Liver (tissue), 9 donors: ENCODE data around the gene PCDH9. TPM values are rescaled to one million over a fixed set of nuclear protein-coding genes. Genes with fewer than 3 reads are reported as not detected.

Source experiments
- DNase-seq: peaks from one replicate; pipeline ENCODE4 v3.0.0-alpha.2; 2017; ENCODE audit warnings: low spot score
- H3K27ac ChIP-seq, 2 donors: one replicate each; pipeline ENCODE4 v1.7.0; 2013; ENCODE audit warnings: inconsistent platforms in 2 of 2, low read length in 2 of 2, control low read depth in 1 of 2, low read depth in 1 of 2, mild to moderate bottlenecking in 1 of 2
- H3K27me3 ChIP-seq, 4 donors: one replicate each; pipeline versions ENCODE4 v1.6.1 to v1.7.0; 2013; ENCODE audit warnings: low read length in 3 of 4, inconsistent platforms in 1 of 4, mild to moderate bottlenecking in 1 of 4, moderate library complexity in 1 of 4; ENCODE audit not compliant: control insufficient read depth in 4 of 4, insufficient read depth in 4 of 4
- H3K36me3 ChIP-seq, 4 donors: one replicate each; pipeline versions ENCODE4 v1.6.1 to v1.7.0; 2013; ENCODE audit warnings: low read length in 3 of 4, mild to moderate bottlenecking in 3 of 4, low read depth in 1 of 4, moderate library complexity in 1 of 4; ENCODE audit not compliant: control insufficient read depth in 4 of 4, insufficient read depth in 3 of 4
- H3K4me1 ChIP-seq, 4 donors: one replicate each; pipeline versions ENCODE4 v1.6.1 to v1.7.0; 2013; ENCODE audit warnings: low read length in 3 of 4, mild to moderate bottlenecking in 3 of 4, moderate library complexity in 1 of 4; ENCODE audit not compliant: control insufficient read depth in 4 of 4, insufficient read depth in 4 of 4
- H3K4me3 ChIP-seq, 3 donors: one replicate each; pipeline versions ENCODE4 v1.6.1 to v1.7.0; 2013; ENCODE audit warnings: low read length in 3 of 3, control low read depth in 1 of 3, low read depth in 1 of 3, mild to moderate bottlenecking in 1 of 3
- H3K9ac ChIP-seq, 2 donors: one replicate each; pipeline ENCODE4 v1.7.0; 2013; ENCODE audit warnings: low read length in 2 of 2, mild to moderate bottlenecking in 2 of 2, moderate library complexity in 2 of 2, control low read depth in 1 of 2, low read depth in 1 of 2
- H3K9me3 ChIP-seq, 4 donors: one replicate each; pipeline versions ENCODE4 v1.6.1 to v1.7.0; 2013; ENCODE audit warnings: low read length in 3 of 4; ENCODE audit not compliant: control insufficient read depth in 4 of 4
- ATF3 ChIP-seq: IDR thresholded peaks from 2 replicates; pipeline ENCODE4 v1.6.1; 2016; ENCODE audit warnings: antibody characterized with exemption
- CTCF ChIP-seq: fragments of 150-350 bp; IDR thresholded peaks from 2 replicates; pipeline ENCODE4 v1.5.1; 2017; ENCODE audit warnings: improper control_type of control experiment, low read depth, low read length; ENCODE audit not compliant: missing input control
- EGR1 ChIP-seq, 2 donors: IDR thresholded peaks; 2 replicates each; pipeline ENCODE4 v1.6.1; 2016 to 2018; ENCODE audit warnings: antibody characterized with exemption in 2 of 2, low read depth in 2 of 2
- FOXA1 ChIP-seq: IDR thresholded peaks from 2 replicates; pipeline ENCODE4 v1.6.1; 2016; ENCODE audit warnings: antibody characterized with exemption
- FOXA2 ChIP-seq: IDR thresholded peaks from 2 replicates; pipeline ENCODE4 v1.6.1; 2016; ENCODE audit warnings: antibody characterized with exemption
- HNF4A ChIP-seq, 2 donors: conservative IDR thresholded peaks; 2 replicates each; pipeline ENCODE4 v1.6.1; 2016; ENCODE audit warnings: antibody characterized with exemption in 2 of 2, mild to moderate bottlenecking in 2 of 2
- HNF4G ChIP-seq: IDR thresholded peaks from 2 replicates; pipeline ENCODE4 v1.6.1; 2016; ENCODE audit warnings: antibody characterized with exemption
- JUND ChIP-seq, 2 donors: IDR thresholded peaks; 2 replicates each; pipeline ENCODE4 v1.6.1; 2016; ENCODE audit warnings: antibody characterized with exemption in 2 of 2
- NR2F2 ChIP-seq: IDR thresholded peaks from 2 replicates; pipeline ENCODE4 v1.6.1; 2016; ENCODE audit warnings: antibody characterized with exemption
- RXRA ChIP-seq, 2 donors: IDR thresholded peaks; 2 replicates each; pipeline ENCODE4 v1.6.1; 2017 to 2018; ENCODE audit warnings: antibody characterized with exemption in 2 of 2, mild to moderate bottlenecking in 1 of 2
- TAF1 ChIP-seq: conservative IDR thresholded peaks from 2 replicates; pipeline ENCODE4 v1.6.1; 2016; ENCODE audit warnings: antibody characterized with exemption, mild to moderate bottlenecking
- YY1 ChIP-seq: IDR thresholded peaks from 2 replicates; pipeline ENCODE4 v1.6.1; 2016; ENCODE audit warnings: antibody characterized with exemption, mild to moderate bottlenecking
- WGBS: extraction: QIAGEN DNeasy Blood & Tissue Kit; methylation state at CpG from one replicate; pipeline ENCODE4 v1.1.7; 2013; 5-methylcytosine and 5-hydroxymethylcytosine counted together
- polyA plus RNA-seq, 2 donors: library from polyadenylated mRNA; stranded (reverse) in 1 of 2; unstranded in 1 of 2; fragments of 200-250 nt in 1 of 2; fragments of >200 nt in 1 of 2; fragmentation: Nextera tagmentation in 1 of 2; extraction: Ambion mirVana in 1 of 2; gene quantifications; one replicate each; pipeline versions ENCODE4 v1.2.1 to v1.2.3, GENCODE V29; 2013 to 2015
- total RNA-seq, 2 donors: library from RNA; depleted of rRNA; stranded (reverse); fragments of >200 nt; gene quantifications; one replicate each; pipeline ENCODE4 v1.2.3, GENCODE V29; 2014
- TF ChIP-seq, protein P1 (sequence below): IDR thresholded peaks from 2 replicates; pipeline ENCODE4 v1.6.1; 2016; ENCODE audit warnings: antibody characterized with exemption
- TF ChIP-seq, protein P2 (sequence below): IDR thresholded peaks from 2 replicates; pipeline ENCODE4 v1.6.1; 2016; ENCODE audit warnings: antibody characterized with exemption
- donor health status: healthy.
- donor health status: healthy.
- donor health status: healthy.
- donor health status: healthy.
- donor health status: healthy.

PCDH9 gene
- total and polyA plus RNA-seq, 4 donors: 0.90 to 4.0 (median 2.2) TPM

GRCh38 chr13:66578305-66578704 is 651.8 kb downstream of the PCDH9 start:
- H3K36me3 ChIP-seq: no peaks in the 10 kb centered on the region
- no peaks in the 10 kb centered on the region for H3K27me3 ChIP-seq
- no peak for DNase-seq
- no peak overlapping the region for H3K27ac ChIP-seq
- no peak overlapping the region for H3K9ac ChIP-seq
- no peak for TF ChIP-seq CTCF
- TF ChIP-seq HNF4G: no peak
- no peak for TF ChIP-seq RXRA (IDR thresholded peaks at IDR 0.05)
- no peak for TF ChIP-seq FOXA2
- TF ChIP-seq, protein P1, sequence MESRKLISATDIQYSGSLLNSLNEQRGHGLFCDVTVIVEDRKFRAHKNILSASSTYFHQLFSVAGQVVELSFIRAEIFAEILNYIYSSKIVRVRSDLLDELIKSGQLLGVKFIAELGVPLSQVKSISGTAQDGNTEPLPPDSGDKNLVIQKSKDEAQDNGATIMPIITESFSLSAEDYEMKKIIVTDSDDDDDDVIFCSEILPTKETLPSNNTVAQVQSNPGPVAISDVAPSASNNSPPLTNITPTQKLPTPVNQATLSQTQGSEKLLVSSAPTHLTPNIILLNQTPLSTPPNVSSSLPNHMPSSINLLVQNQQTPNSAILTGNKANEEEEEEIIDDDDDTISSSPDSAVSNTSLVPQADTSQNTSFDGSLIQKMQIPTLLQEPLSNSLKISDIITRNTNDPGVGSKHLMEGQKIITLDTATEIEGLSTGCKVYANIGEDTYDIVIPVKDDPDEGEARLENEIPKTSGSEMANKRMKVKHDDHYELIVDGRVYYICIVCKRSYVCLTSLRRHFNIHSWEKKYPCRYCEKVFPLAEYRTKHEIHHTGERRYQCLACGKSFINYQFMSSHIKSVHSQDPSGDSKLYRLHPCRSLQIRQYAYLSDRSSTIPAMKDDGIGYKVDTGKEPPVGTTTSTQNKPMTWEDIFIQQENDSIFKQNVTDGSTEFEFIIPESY: no peak
- no peak for TF ChIP-seq EGR1 (IDR thresholded peaks at IDR 0.05; ENCODE audit: low read depth in 2 of 2)
- TF ChIP-seq JUND (IDR thresholded peaks at IDR 0.05): no peak
- TF ChIP-seq FOXA1: no peak
- TF ChIP-seq HNF4A (conservative IDR thresholded peaks at IDR 0.05): no peak
- no peak for TF ChIP-seq YY1
- no peak for TF ChIP-seq TAF1
- no peak for TF ChIP-seq NR2F2
- no peak overlapping the region for H3K4me3 ChIP-seq
- no peaks in the 10 kb centered on the region for H3K4me1 ChIP-seq
- H3K9me3 ChIP-seq: no peaks in the 10 kb centered on the region
- WGBS: 83% methylated on average over 2 of the region's 2 CpGs

DNA sequence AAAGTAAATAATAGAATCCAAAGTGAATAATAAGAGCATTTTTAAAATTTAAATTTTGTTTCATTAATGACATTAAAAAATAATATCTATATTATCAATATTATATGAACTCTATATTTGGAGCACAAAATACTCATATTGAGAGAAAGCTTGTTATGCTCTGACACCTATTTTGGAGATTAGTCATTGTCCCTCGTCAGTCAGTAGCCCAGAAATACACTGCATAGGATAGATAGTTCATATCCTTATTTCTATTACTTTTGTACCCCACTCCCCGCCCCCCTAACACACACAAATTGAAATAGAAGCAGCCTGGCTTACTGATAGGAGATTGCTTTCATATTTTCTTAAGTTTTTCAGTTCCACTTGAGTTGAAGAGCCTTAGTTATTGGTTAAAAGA is 652.8 kb downstream of the PCDH9 start:
- H3K36me3 ChIP-seq: no peaks in the 10 kb centered on the region
- 78% methylated on average over 2 of the region's 2 CpGs for WGBS
- H3K9me3 ChIP-seq: no peaks in the 10 kb centered on the region
- H3K27ac ChIP-seq: no peak overlapping the region
- TF ChIP-seq NR2F2 (no peak), TAF1 (no peak), FOXA2 (no peak)
- TF ChIP-seq, protein P2, sequence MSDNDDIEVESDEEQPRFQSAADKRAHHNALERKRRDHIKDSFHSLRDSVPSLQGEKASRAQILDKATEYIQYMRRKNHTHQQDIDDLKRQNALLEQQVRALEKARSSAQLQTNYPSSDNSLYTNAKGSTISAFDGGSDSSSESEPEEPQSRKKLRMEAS: no peak
- DNase-seq: no peak
- H3K4me1 ChIP-seq: no peaks in the 10 kb centered on the region
- no peaks in the 10 kb centered on the region for H3K27me3 ChIP-seq
- no peak overlapping the region for H3K4me3 ChIP-seq
- H3K9ac ChIP-seq: no peak overlapping the region

DNA sequence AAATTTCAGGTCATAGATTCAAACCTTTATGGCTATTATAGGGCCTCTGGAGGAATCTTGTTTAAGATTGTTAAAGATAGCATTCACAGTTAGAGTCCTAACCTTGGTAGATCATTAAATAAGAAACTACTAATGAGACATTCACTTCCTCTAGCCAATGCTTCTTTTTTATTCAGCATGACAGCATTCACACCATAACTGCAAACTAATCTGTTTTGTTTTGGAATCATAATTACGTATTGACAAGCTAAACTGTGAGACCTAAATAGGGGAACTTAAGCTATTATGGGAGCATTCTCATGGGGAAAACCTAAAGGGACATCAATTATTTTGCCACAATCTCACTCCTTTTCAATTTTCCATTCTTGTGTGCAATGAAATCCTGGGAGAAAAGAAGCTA is 653.8 kb downstream of the PCDH9 start:
- Histone ChIP-seq H3K4me3 (no peak overlapping the region), H3K36me3 (no peaks in the 10 kb centered on the region), H3K9ac (no peak overlapping the region), H3K4me1 (no peaks in the 10 kb centered on the region), H3K27ac (no peak overlapping the region), H3K27me3 (no peaks in the 10 kb centered on the region), H3K9me3 (no peaks in the 10 kb centered on the region)
- WGBS: 59% methylated on average over 1 of the region's 1 CpG
- no peak for DNase-seq
- TF ChIP-seq FOXA1: no peak
- TF ChIP-seq TAF1: no peak
- TF ChIP-seq CTCF: no peak
- TF ChIP-seq, protein P2: no peak
- no peak for TF ChIP-seq YY1
- TF ChIP-seq ATF3: no peak
